ENCODE measurements around the gene GALNT2. TPM values are rescaled to one million over a fixed set of nuclear protein-coding genes. Genes with fewer than 3 reads are reported as not detected.

Gene GALNT2
- total and polyA plus RNA-seq, 3 donors from 2014 or later: 63.0 to 135 (median 114) TPM

- H3K27ac ChIP-seq: no peak overlapping the region
- H3K4me3 ChIP-seq: no peak overlapping the region
- no peaks in the 10 kb centered on the region for H3K27me3 ChIP-seq
- TF ChIP-seq CTCF (IDR thresholded peaks at IDR 0.05) (no peak), POLR2A (IDR thresholded peaks at IDR 0.05) (no peak)
- H3K9me3 ChIP-seq: no peaks in the 10 kb centered on the region
- H3K36me3 ChIP-seq (ENCODE audit: low read depth, missing control alignments): no peaks in the 10 kb centered on the region
- intact Hi-C loops (cut with DNase I; ENCODE audit: low total_unique reads): no loop called here
- DNase-seq: peak; percentile 13
- H3K4me1 ChIP-seq: peaks cover 22% of the 10 kb centered on the region
- WGBS, 2 donors: 90 to 93% methylated on average over 6 to 7 of the region's 7 CpGs
Measured at GRCh38 chr1:230172016-230172537, 105.0 kb downstream of the GALNT2 start.

DNA sequence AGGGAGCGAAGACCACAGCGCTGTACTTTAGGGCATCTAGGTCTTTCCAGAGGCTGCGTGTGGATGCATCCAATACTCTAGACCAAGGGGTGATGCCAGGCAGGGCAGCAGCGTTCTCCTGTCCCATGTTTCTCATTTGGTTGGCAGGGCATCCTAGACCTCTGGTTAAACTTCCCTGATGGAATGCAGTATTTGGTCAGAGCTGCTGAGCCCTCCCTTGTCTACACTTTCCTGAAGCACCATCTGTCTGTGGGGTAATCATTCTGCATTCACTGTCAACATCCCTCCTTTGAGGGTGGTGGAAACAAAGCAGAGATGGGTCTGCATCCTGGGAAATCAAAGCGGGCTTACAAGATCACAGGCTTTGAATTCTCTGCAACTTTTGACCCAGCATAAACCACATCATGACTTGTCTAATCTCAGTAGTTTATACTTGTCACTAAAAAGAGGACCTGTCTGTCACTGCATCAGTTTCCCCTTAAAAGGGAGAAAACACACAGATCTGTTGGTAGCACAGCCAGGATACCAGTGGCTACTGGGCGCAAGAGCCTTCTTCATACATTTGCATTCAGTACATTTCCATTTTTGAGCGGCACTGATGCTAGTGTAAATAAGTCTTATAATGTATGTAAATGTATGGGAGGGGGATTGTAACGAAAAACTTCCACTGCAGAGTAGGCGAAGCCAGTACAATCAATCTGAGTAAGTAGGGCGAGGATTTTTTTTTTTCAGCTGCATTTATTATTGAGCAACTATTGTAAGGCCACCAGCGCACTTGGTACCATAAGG, 106.3 kb downstream of the GALNT2 start:
- no peaks in the 10 kb centered on the region for H3K9me3 ChIP-seq
- WGBS, 2 donors: 94 to 96% methylated on average over 11 of the region's 11 CpGs
- DNase-seq: peak; percentile 6
- intact Hi-C loops (cut with DNase I; ENCODE audit: low total_unique reads): no loop called here
- H3K4me1 ChIP-seq: peaks cover 22% of the 10 kb centered on the region
- no peaks in the 10 kb centered on the region for H3K36me3 ChIP-seq (ENCODE audit: low read depth, missing control alignments)
- TF ChIP-seq POLR2A (IDR thresholded peaks at IDR 0.05): no peak
- no peak overlapping the region for H3K4me3 ChIP-seq
- H3K27ac ChIP-seq: no peak overlapping the region
- H3K27me3 ChIP-seq: no peaks in the 10 kb centered on the region

DNA sequence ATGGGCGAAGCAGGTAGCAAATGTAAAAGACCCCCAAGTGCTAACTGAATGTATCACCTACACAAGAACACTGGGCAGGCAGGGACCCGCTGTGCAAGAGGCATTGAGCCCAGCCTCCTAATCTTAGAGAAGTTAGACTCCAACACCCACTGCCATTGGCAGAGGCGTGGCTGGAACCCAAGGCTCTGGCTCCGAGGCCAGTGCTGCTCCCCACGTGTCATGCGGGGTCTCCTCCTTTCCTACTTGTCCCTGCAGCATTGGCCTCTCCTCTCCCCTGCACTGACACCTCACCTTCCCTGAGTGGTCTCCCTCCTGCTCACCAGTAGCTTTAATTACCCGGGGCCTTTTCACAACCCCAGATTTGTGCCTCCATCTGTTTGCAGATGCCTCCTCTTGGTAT, 107.0 kb downstream of the GALNT2 start:
- Histone ChIP-seq H3K27ac (no peak overlapping the region), H3K36me3 (ENCODE audit: low read depth, missing control alignments) (no peaks in the 10 kb centered on the region), H3K4me3 (no peak overlapping the region), H3K27me3 (no peaks in the 10 kb centered on the region), H3K4me1 (peaks cover 18% of the 10 kb centered on the region), H3K9me3 (no peaks in the 10 kb centered on the region)
- peak; percentile 9 for DNase-seq
- TF ChIP-seq POLR2A (IDR thresholded peaks at IDR 0.05) (no peak), CTCF (IDR thresholded peaks at IDR 0.05) (no peak)
- 89 to 90% methylated on average over 7 of the region's 7 CpGs for WGBS, 2 donors
- intact Hi-C loops (cut with DNase I; ENCODE audit: low total_unique reads): no loop called here

- Histone ChIP-seq H3K27ac (no peak overlapping the region), H3K9me3 (no peaks in the 10 kb centered on the region), H3K4me1 (peaks cover 14% of the 10 kb centered on the region), H3K36me3 (ENCODE audit: low read depth, missing control alignments) (no peaks in the 10 kb centered on the region), H3K4me3 (no peak overlapping the region), H3K27me3 (no peaks in the 10 kb centered on the region)
- DNase-seq: peak; percentile 8
- WGBS, 2 donors: 95 to 96% methylated on average over 15 of the region's 15 CpGs
- no peak for TF ChIP-seq CTCF (IDR thresholded peaks at IDR 0.05)
- no peak for TF ChIP-seq POLR2A (IDR thresholded peaks at IDR 0.05)
- intact Hi-C loops (cut with DNase I; ENCODE audit: low total_unique reads): no loop called here
Measured at GRCh38 chr1:230174471-230175162, 107.6 kb downstream of the GALNT2 start.

DNA sequence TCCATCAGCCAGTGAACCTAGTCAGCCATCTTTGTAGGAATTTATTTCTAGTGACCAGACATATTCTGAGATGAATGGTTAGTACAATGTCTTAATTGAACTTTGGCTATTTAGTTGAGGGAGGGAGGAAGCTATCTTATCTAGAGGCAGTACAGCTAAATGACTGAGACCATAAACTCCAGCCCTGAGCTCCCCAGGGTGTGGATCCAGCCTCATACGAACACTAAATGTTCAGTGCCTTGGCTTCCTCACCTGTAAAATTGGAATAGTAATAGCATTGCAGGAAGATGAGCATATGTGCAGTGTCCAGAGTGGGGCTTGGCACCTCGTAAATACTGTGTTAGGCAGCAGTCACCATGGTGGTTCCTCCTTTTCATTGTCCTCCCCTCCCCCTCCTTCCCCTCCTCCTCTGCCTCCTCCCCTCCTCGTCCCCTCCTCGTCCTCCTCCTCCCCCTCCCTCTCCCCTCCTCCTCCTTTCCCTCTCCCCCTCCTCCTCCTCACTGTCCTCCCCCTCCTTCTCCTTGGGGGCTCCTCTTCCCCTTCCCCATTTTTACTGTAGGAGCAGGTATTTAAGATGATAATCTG, 108.2 kb downstream of the GALNT2 start:
- Histone ChIP-seq H3K27ac (no peak overlapping the region), H3K4me1 (peaks cover 9% of the 10 kb centered on the region), H3K36me3 (ENCODE audit: low read depth, missing control alignments) (no peaks in the 10 kb centered on the region), H3K9me3 (no peaks in the 10 kb centered on the region), H3K27me3 (no peaks in the 10 kb centered on the region), H3K4me3 (no peak overlapping the region)
- intact Hi-C loops (cut with DNase I; ENCODE audit: low total_unique reads): no loop called here
- DNase-seq: peak; percentile 13
- WGBS, 2 donors: 68 to 88% methylated on average over 4 of the region's 4 CpGs
- TF ChIP-seq CTCF (IDR thresholded peaks at IDR 0.05) (no peak), POLR2A (IDR thresholded peaks at IDR 0.05) (no peak)
